Epithelial cell of proximal tubule (primary cell): Measurements from ENCODE around the gene MORC2. TPM values are rescaled to one million over a fixed set of nuclear protein-coding genes. Genes with fewer than 3 reads are reported as not detected.

Source experiments
- DNase-seq: peaks from one replicate; pipeline ENCODE4 v3.0.0-alpha.2; 2011; ENCODE audit warnings: low read depth
- H3K4me3 ChIP-seq: 2 replicates; pipeline ENCODE4 v1.5.1; 2011; ENCODE audit warnings: low read depth, mild to moderate bottlenecking, low read length
- total RNA-seq: library from RNA; depleted of rRNA; stranded (reverse); fragments of >200 nt; gene quantifications from 2 replicates; pipeline ENCODE4 v1.2.3, GENCODE V29; 2015
- TF ChIP-seq, protein P1 (sequence below): conservative IDR thresholded peaks from 2 replicates; pipeline ENCODE4 v1.5.1; 2012; ENCODE audit warnings: low read depth, mild to moderate bottlenecking, low read length

MORC2 gene
- 7.1 and 9.0 TPM in 2 replicates for total RNA-seq

DNA sequence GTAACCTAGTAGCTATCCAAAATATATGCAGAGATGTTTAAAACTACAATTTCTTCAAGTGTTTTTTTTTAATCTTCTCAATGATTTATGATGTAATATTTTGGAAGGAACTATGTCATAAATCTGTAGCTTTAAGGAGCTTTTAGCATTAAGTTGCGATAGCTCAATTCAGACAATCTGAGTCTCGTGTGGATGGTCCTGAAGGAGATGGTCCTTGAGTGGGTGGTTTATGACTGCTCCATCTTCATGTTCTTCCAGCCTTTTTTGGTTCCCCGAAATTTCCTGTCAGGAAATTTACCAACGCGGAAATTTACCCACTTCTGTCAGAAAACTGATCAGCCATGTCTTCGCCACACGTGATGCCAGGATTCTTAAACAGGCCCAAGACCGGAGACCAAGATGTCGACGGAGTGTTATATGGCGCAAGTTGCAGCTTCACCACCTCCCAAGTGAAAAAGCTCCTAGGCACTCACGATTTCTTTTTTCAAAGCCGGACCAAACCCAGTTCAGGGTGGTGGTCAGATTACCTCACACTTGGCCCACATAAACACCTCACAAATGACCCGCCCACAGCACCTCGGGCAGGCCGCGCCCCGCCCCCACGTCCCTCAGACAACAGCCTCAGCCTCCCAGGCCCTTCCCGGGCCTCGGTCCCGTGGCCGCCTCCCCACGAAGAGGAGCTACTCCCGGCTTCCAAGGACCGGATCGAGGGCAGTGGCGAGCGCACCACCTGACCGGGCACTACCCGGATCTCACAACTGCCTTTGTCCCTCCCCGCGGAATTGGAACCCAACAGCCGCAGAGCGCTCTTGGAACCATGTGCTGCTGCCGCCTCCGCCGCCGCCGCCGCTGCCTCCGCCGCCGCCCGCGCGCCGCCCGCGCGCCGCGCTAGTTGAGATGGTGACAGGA is at the start of gene MORC2:
TSS of gene MORC2 (minus strand) at position 760 of the 909 bp plus-strand sequence. CDS start 885 bp downstream, outside the sequence.
- DNase-seq: no peak
- TF ChIP-seq, protein P1, sequence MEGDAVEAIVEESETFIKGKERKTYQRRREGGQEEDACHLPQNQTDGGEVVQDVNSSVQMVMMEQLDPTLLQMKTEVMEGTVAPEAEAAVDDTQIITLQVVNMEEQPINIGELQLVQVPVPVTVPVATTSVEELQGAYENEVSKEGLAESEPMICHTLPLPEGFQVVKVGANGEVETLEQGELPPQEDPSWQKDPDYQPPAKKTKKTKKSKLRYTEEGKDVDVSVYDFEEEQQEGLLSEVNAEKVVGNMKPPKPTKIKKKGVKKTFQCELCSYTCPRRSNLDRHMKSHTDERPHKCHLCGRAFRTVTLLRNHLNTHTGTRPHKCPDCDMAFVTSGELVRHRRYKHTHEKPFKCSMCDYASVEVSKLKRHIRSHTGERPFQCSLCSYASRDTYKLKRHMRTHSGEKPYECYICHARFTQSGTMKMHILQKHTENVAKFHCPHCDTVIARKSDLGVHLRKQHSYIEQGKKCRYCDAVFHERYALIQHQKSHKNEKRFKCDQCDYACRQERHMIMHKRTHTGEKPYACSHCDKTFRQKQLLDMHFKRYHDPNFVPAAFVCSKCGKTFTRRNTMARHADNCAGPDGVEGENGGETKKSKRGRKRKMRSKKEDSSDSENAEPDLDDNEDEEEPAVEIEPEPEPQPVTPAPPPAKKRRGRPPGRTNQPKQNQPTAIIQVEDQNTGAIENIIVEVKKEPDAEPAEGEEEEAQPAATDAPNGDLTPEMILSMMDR: no peak
- peak within 1 kb of the TSS; percentile 84 for H3K4me3 ChIP-seq

DNA sequence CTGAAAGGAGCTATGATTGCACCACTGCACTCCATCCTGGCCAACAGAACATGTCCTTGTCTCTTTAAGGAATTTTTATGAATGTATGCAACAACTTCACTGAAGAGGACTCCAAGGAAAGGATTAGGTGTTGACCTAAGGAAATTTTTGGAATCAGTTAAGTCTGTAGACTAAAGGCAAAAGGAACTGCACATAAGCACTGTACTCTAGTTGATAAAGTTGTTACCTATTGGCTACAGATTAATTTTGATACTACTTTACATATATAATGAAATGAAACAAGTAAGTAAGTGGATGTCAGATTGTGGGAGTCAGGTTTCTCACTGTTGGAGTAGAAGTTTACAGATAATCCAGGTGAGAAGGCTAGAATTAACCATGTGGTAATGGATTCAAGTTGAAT is 37.0 kb upstream of the MORC2 start:
- DNase-seq: no peak
- TF ChIP-seq, protein P1: no peak
- H3K4me3 ChIP-seq: no peak overlapping the region

DNA sequence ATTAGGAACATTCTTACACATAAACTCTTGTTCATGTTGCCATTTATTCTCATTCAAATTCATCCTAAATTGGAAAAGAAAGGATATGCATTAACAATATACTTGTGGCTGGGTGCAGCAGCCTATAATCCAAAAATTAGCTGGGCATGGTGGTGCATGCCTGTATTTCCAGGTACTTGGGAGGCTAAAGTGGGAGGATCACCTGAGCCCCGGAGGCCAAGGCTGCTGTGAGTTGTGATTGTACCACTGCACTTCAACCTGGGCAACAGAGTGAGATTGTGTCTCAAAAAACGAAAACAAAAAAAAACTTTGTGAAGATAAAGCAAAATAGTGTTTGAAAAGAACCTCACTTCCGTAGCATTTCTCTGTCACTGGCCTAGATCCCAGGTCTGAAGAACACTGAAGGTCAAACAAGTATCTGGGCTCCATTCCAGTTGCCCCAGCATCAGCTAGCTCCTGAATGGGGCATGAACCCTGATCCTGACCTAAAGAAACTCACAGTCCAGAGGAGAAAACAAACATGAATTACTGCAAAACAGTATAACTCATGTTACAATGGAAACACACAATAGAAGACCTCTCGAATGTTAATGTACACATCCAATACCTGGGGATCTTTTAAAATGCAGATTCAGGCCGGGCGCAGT is 32.7 kb upstream of the MORC2 start:
- TF ChIP-seq, protein P1: no peak
- H3K4me3 ChIP-seq: no peak overlapping the region
- DNase-seq: no peak

DNA sequence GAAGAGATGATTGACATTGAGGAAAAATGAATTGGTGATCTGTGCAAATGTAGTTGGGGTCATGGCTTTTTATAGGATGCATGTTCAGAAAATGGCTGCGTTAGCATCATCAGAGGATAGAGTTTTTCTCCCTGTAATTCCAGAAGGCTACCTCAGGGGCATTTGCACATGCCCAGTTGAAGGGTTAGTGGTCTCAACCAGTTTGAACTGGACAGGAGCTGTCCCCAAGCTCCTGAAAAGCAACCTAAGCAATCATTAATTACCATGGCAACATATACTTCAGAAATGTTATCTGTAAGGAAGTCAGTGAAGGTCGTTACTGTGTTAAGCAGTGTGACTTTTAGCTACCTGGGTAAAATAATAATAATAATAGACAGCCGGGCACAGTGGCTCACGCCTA is 29.8 kb upstream of the MORC2 start:
- TF ChIP-seq, protein P1: no peak
- DNase-seq: no peak
- no peak overlapping the region for H3K4me3 ChIP-seq

DNA sequence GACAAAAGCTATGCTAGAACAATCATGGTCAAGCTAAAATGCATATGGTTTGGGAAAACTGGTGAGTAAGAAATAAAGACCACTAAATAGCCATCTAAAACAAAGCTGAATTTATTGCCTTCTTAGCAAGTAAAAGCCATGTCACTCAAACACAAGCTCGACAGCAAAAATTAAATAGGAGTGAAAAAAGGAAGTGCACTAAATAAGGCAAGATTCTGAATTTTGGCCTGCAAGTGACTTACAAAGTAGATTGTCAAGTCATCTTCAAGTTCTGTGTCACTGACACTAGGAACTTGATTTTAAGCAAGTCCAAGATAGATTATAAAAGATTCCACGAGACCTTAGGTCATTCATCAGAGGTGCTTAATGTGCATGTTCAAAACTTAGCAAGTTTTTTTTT is 27.9 kb upstream of the MORC2 start:
- H3K4me3 ChIP-seq: no peak overlapping the region
- TF ChIP-seq, protein P1: no peak
- no peak for DNase-seq

DNA sequence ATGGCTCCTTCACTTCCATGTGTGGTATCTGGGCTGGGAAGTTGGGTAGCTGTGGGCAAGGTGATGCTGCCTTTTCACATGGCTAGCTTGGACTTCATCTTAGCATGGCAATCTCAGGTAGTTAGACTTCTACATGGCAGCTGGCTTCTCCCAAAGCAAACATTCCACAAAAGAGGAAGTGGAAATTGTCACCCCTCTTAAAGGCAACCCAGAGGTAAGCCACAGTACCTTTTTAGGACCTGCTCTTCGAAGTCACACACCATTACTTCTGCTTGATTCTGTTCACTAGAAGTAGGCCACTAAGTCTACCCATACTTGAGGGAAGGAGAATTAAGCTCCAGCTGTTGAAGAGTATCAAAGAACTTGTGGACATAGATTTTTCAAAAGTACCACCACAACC is 26.4 kb upstream of the MORC2 start:
- DNase-seq: no peak
- no peak overlapping the region for H3K4me3 ChIP-seq
- TF ChIP-seq, protein P1: no peak

DNA sequence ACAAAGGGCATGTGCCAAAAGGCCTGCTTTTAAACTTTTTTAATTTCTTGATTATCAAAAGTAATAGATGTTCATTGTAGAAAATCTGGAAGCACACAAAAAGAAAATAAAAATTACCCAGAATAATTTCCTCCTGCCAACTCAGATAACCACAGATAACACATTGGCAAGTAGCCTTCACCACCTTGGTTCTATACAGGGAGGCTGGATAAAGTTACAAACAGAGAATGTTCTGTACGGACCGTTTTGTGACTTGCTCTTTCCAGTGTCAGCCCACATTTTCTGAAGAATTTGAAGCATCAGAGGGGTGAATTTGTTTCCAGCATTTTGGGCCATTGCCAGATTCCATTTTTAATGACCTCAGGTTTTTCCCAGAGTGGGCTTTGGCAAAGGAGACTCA is 24.0 kb upstream of the MORC2 start:
- H3K4me3 ChIP-seq: no peak overlapping the region
- TF ChIP-seq, protein P1: no peak
- no peak for DNase-seq
